ENCODE data around the gene CAPZA2.

Gene CAPZA2

DNA sequence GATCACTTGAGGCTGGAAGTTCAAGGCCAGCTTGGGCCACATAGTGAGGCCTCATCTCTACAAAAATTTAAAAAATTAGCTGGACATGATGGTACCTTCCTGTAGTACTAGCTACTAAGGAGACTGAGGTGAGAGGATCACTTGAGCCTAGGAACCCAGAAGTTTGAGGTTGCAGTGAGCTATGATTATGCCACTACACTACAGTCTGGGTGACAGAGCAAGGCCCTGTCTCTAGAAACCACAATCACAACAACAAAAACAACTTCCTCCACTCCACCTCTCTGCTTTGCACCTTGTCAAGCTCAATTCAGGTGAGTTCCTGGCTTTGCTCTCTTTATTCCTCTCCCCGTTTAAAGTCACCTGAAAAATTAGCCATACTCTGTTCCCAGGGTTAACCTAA is 8.3 kb upstream of the CAPZA2 start:
- ChIA-PET POLR2A (no interaction called here), CTCF (interaction anchor here (0.8 to 1.0 kb wide), 2 partner anchors 328 to 674 kb away, joined by 3 read pairs; no protein-coding TSS in a partner anchor)
- TF ChIP-seq, protein P1, sequence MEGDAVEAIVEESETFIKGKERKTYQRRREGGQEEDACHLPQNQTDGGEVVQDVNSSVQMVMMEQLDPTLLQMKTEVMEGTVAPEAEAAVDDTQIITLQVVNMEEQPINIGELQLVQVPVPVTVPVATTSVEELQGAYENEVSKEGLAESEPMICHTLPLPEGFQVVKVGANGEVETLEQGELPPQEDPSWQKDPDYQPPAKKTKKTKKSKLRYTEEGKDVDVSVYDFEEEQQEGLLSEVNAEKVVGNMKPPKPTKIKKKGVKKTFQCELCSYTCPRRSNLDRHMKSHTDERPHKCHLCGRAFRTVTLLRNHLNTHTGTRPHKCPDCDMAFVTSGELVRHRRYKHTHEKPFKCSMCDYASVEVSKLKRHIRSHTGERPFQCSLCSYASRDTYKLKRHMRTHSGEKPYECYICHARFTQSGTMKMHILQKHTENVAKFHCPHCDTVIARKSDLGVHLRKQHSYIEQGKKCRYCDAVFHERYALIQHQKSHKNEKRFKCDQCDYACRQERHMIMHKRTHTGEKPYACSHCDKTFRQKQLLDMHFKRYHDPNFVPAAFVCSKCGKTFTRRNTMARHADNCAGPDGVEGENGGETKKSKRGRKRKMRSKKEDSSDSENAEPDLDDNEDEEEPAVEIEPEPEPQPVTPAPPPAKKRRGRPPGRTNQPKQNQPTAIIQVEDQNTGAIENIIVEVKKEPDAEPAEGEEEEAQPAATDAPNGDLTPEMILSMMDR (IDR thresholded peaks at IDR 0.05; ENCODE audit: control extremely low read depth, extremely low read depth, low read depth, missing control alignments): no peak
- no peak for DNase-seq (ENCODE audit: extremely low spot score)

DNA sequence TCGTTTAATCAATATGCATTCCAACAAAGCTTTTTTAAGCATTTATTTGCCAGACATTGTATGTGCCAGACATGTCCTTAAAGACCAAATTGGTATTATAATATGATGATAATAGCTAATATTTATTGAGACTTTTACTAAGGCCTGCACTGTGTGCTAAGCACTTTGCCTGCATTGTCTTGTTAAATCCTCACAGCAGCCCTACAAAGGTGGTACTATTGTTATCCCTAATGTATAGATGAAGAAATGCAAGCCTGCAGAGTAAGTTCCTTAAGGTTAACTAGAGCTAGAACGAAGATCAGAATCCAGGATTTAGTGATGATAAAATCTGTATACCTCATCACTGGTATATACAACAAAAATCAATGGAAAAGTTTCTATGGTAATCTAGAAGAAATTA is 5.3 kb upstream of the CAPZA2 start:
- TF ChIP-seq, protein P1 (IDR thresholded peaks at IDR 0.05; ENCODE audit: control extremely low read depth, extremely low read depth, low read depth, missing control alignments): no peak
- POLR2A ChIA-PET: no interaction called here
- DNase-seq (ENCODE audit: extremely low spot score): no peak
- CTCF ChIA-PET: interaction anchor here (1.2 to 2.3 kb wide), 3 partner anchors 13 to 266 kb away, joined by 3 to 8 read pairs (median 4); no protein-coding TSS in a partner anchor

DNA sequence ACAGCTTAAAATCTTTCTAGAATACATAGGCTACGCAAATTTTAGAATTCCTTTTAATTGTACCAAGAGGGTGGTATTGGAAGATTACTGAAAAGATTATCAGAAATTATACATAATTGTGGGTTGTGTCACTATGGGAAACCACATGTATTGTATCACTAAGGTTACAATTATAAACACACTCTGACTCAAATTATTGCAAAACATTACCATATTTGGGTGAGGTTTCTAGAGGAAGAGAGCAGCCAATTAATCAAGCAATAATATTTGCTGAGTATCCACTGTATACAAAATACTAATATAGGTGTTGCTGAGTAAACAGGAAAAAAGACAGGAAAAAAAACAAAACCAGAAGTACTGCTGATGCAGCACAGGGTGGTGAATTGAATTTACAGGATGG is 3.1 kb upstream of the CAPZA2 start:
- CTCF ChIA-PET: no interaction called here

DNA sequence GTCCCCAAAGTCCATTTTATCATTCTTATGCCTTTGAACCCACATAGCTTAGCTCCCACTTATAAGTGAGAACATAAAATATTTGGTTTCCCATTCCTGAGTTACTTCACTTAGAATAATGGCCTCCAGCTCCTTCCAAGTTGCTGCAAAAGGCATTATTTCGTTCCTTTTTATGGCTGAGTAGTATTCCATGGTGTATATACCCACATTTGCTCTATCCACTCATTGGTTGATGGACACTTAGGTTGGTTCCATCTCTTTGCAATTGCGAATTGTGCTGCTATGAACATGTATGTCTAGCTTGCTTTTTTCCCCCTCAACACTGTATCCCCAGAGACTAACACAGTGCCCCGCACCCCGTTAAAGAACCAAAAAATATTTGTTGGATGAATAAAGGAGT is 670 bp upstream of the CAPZA2 start:
- POLR2A ChIA-PET: no interaction called here
- TF ChIP-seq, protein P1 (IDR thresholded peaks at IDR 0.05; ENCODE audit: control extremely low read depth, extremely low read depth, low read depth, missing control alignments): no peak
- no peak for DNase-seq (ENCODE audit: extremely low spot score)
- CTCF ChIA-PET: interaction anchor here (1.1 to 1.7 kb wide), 2 partner anchors 10 to 266 kb away, joined by 4 to 6 read pairs; no protein-coding TSS in a partner anchor

More for the DNA sequence above, 3.1 kb upstream of the CAPZA2 start:
- TF ChIP-seq, protein P1 (IDR thresholded peaks at IDR 0.05; ENCODE audit: control extremely low read depth, extremely low read depth, low read depth, missing control alignments): no peak
- POLR2A ChIA-PET: no interaction called here
- no peak for DNase-seq (ENCODE audit: extremely low spot score)

DNA sequence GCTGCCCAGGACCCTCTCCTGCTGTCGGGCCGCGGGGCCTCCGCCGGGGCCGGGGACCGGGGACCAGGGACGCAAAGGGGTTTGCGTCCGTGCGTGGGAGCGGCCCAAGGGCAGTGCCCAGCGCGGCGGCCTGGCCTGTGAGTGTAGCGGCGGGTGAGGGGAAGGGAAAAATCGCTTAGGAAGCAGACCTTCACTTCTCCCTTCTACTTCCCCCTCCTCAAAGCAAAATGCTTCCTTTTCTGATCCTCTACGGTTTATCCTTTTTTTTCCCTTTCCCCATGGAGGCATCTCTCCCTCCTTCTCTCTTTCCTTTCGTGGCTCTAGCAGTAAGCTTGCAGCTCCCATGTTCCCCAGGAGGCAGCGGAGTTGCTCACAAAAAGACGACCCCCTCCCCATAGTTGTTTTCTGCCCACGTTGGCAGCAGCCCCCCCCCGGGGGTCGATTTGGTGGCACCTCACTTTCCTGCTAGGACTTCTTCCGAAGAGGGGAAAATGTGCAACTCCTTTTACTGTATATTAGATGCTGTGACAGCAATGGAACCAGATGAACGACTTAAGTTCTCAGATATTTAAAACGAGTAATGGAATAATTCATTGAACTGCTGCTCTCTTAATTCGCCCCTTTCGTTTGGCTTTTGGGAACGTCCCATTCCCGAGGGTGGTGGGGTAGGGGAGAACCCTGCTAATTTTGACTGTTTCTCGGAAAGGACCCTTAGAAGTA is 724 bp downstream of the CAPZA2 start:
- DNase-seq (ENCODE audit: extremely low spot score): peak; percentile 33
- TF ChIP-seq, protein P1 (IDR thresholded peaks at IDR 0.05; ENCODE audit: control extremely low read depth, extremely low read depth, low read depth, missing control alignments): no peak
- CTCF ChIA-PET: no interaction called here
- POLR2A ChIA-PET: no interaction called here

DNA sequence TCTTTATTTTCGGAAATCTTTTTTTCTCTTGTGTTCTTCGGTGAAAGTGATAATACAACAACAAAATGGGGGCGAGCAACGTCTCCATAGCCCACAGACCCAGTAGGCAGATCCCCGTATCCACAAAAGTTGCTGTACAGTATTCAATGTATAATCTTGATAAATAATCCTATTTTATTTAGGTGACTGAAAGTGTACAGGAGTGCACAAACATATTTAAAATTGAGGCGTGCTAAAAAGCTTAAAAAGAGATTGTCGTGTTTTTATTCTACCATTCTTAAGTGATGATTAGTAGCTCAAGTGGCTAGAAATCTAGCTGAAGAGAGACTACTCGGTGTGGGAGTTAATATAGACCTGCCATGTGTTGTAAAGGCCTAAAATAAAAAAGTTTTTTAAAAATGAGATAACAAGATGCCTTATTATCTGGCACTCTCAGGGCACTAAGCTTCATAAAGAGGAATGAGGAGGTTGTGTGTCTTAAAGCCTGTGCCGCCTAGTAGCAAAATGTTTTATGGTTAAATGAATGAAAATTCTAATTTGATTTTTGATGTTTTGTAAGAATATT is 1.6 kb downstream of the CAPZA2 start:
- CTCF ChIA-PET: interaction anchor here (1.1 kb wide), 1 partner anchor 726 kb away, joined by 3 read pairs; no protein-coding TSS in a partner anchor
- no peak for DNase-seq (ENCODE audit: extremely low spot score)
- POLR2A ChIA-PET: interaction anchor here (1.0 kb wide), 1 partner anchor 9 kb away, joined by 3 read pairs; no protein-coding TSS in a partner anchor
- TF ChIP-seq, protein P1 (IDR thresholded peaks at IDR 0.05; ENCODE audit: control extremely low read depth, extremely low read depth, low read depth, missing control alignments): no peak
